Panc1 (cell line): Measurements from ENCODE around the gene EIF4E1B. TPM values are rescaled to one million over a fixed set of nuclear protein-coding genes. Genes with fewer than 3 reads are reported as not detected.

ENCODE experiments used
- ATAC-seq: fragments of 200-7000 bp; cut with Tn5 transposase; 2 replicates; pipeline ENCODE4 v1.9.1; 2020; ENCODE audit warnings: mild to moderate bottlenecking, moderate library complexity
- BruUV-seq: library from RNA; stranded (reverse); fragments of 400-500 nt; replicated peaks from 2 replicates; lab custom pipeline; 2021; lab: Mats Ljungman, UMichigan
- CTCF ChIA-PET: fragments of 300-600 bp; sonication (Branson Sonifier 250); formaldehyde crosslinking; loops from one replicate; lab custom pipeline; 2022; ENCODE audit warnings: antibody characterized with exemption; lab: Charles Lee
- POLR2A ChIA-PET: fragments of 300-600 bp; sonication (Branson Sonifier 250); formaldehyde crosslinking; loops from one replicate; lab custom pipeline; 2022; ENCODE audit warnings: antibody characterized with exemption; lab: Charles Lee
- DNase-seq: peaks from one replicate; pipeline ENCODE4 v3.0.0-alpha.2; 2010; ENCODE audit warnings: low read depth, low spot score
- H3K27ac ChIP-seq: 2 replicates; pipeline ENCODE4 v1.5.1; 2011; ENCODE audit warnings: mild to moderate bottlenecking, low read length, inconsistent platforms
- H3K27me3 ChIP-seq: fragments of 200-500 bp; sonication (Bioruptor generic); 2 replicates; pipeline ENCODE4 v1.6.0; 2014; ENCODE audit warnings: low read length, inconsistent platforms; ENCODE audit not compliant: control insufficient read depth, insufficient read depth
- H3K36me3 ChIP-seq: fragments of 200-500 bp; sonication (Bioruptor generic); 2 replicates; pipeline ENCODE4 v1.5.1; 2014; ENCODE audit warnings: inconsistent platforms, mild to moderate bottlenecking, low read length, moderate library complexity; ENCODE audit not compliant: control insufficient read depth, insufficient read depth
- H3K4me1 ChIP-seq: 2 replicates; pipeline ENCODE4 v1.5.1; 2011; ENCODE audit warnings: inconsistent platforms, mild to moderate bottlenecking, low read length, moderate library complexity; ENCODE audit not compliant: control insufficient read depth, insufficient read depth
- H3K4me3 ChIP-seq, 2 experiments: 2 replicates each; pipeline ENCODE4 v1.5.1; 2011 to 2012; ENCODE audit warnings: low read depth in 2 of 2, low read length in 2 of 2, mild to moderate bottlenecking in 2 of 2, inconsistent platforms in 1 of 2, moderate library complexity in 1 of 2
- H3K9me3 ChIP-seq: fragments of 200-500 bp; sonication (Bioruptor generic); 2 replicates; pipeline ENCODE4 v1.5.1; 2014; ENCODE audit warnings: low read depth, mild to moderate bottlenecking, inconsistent platforms, low read length, moderate library complexity; ENCODE audit not compliant: control insufficient read depth, insufficient read depth
- POLR2AphosphoS5 ChIP-seq: IDR thresholded peaks from 2 replicates; pipeline ENCODE4 v1.6.1; 2012; ENCODE audit warnings: mild to moderate bottlenecking, low read depth, low read length, moderate library complexity
- REST ChIP-seq, 2 experiments: IDR thresholded peaks; 2 replicates each; pipeline ENCODE4 v1.6.1; 2011 to 2012; ENCODE audit warnings: low read depth in 2 of 2, control low read depth in 1 of 2, low read length in 1 of 2, mild to moderate bottlenecking in 1 of 2, moderate library complexity in 1 of 2; ENCODE audit not compliant: insufficient read depth in 1 of 2
- SIN3A ChIP-seq: IDR thresholded peaks from 2 replicates; pipeline ENCODE4 v1.6.1; 2012; ENCODE audit warnings: low read depth, mild to moderate bottlenecking, low read length, moderate library complexity, borderline replicate concordance; ENCODE audit not compliant: insufficient read depth
- TCF7L2 ChIP-seq: IDR thresholded peaks from 2 replicates; pipeline ENCODE4 v1.6.1; 2011; ENCODE audit warnings: mild to moderate bottlenecking, low read depth, low read length, inconsistent platforms
- in situ Hi-C: cut with HindIII; loops from 2 replicates; pipeline ENCODE4 v1.10.0; 2016; ENCODE audit warnings: low sequenced_read_pairs, low pct_unique_long_range_greater_than_20kb
- intact Hi-C: fragments of 100-400 bp; cut with micrococcal nuclease; formaldehyde crosslinking; loops from one replicate; pipeline ENCODE4 v1.10.0; 2022; ENCODE audit not compliant: unreplicated experiment
- total RNA-seq: library from RNA; stranded (reverse); gene quantifications from one replicate; pipeline ENCODE4 v1.2.1, GENCODE V29; 2021; ENCODE audit not compliant: unreplicated experiment
- TF ChIP-seq, protein P1 (sequence below): fragments of 450-650 bp; IDR thresholded peaks from 2 replicates; pipeline ENCODE4 v1.5.1; 2017; ENCODE audit warnings: mild to moderate bottlenecking

The EIF4E1B gene
- total RNA-seq, 1 experiment from 2014 or later = not detected

DNA sequence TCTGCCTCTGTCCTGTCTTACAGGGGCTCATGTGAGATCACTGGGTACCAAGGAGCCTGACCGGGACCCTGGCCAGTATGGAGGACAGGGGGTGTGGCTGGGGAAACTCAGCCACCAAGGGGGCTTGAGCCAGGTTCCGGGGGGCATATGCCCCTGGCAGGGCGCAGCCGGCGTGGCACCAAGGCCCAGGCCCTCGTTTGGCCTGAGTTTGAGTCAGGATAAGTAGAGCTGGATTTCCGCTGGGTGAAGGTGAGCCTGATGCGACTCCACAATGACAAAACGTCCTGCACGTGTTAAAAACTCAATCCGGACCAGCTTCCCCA, 16.2 kb downstream of the EIF4E1B start:
- peak overlapping the region; percentile 86 for H3K27ac ChIP-seq
- in situ Hi-C loops (no loop called here), intact Hi-C loops (no loop called here)
- DNase-seq (no peak), ATAC-seq (peak; percentile 10)
- CTCF ChIA-PET = interaction anchor here (0.9 to 2.3 kb wide), 3 partner anchors 14 to 294 kb away, joined by 5 to 17 read pairs (median 9); no protein-coding TSS in a partner anchor
- H3K4me1 ChIP-seq = peaks cover 18% of the 10 kb centered on the region
- peak overlapping the region; percentile 78 to 89 for H3K4me3 ChIP-seq
- no peaks in the 10 kb centered on the region for H3K9me3 ChIP-seq
- POLR2A ChIA-PET = no interaction called here
- no peaks in the 10 kb centered on the region for H3K27me3 ChIP-seq
- no TSS peak for BruUV-seq
- TF ChIP-seq SIN3A (no peak), TCF7L2 (no peak), POLR2AphosphoS5 (no peak), REST (IDR thresholded peaks at IDR 0.05; ENCODE audit: insufficient read depth in 1 of 2, low read depth in 2 of 2, low read length in 1 of 2) (no peak)
- TF ChIP-seq, protein P1, sequence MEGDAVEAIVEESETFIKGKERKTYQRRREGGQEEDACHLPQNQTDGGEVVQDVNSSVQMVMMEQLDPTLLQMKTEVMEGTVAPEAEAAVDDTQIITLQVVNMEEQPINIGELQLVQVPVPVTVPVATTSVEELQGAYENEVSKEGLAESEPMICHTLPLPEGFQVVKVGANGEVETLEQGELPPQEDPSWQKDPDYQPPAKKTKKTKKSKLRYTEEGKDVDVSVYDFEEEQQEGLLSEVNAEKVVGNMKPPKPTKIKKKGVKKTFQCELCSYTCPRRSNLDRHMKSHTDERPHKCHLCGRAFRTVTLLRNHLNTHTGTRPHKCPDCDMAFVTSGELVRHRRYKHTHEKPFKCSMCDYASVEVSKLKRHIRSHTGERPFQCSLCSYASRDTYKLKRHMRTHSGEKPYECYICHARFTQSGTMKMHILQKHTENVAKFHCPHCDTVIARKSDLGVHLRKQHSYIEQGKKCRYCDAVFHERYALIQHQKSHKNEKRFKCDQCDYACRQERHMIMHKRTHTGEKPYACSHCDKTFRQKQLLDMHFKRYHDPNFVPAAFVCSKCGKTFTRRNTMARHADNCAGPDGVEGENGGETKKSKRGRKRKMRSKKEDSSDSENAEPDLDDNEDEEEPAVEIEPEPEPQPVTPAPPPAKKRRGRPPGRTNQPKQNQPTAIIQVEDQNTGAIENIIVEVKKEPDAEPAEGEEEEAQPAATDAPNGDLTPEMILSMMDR = no peak
- H3K36me3 ChIP-seq = peaks cover 3% of the 10 kb centered on the region; the same call in 1 of the 2 replicates

- ATAC-seq (peak; percentile 95), DNase-seq (peak; percentile 82)
- TF ChIP-seq SIN3A (0 out of 2 replicates have a peak, but pooled peaks have one; percentile 70), POLR2AphosphoS5 (peak; percentile 88), REST (IDR thresholded peaks at IDR 0.05; ENCODE audit: insufficient read depth in 1 of 2, low read depth in 2 of 2, low read length in 1 of 2) (0 out of 4 replicates have a peak, but pooled peaks of 1 of the 2 experiments have one; percentile 41), TCF7L2 (no peak)
- TF ChIP-seq, protein P1 = no peak
- Histone ChIP-seq H3K27ac (peak within 1 kb of the TSS; percentile 86), H3K4me1 (peaks cover 18% of the 10 kb centered on the region), H3K36me3 (peaks cover 3% of the 10 kb centered on the region; the same call in 1 of the 2 replicates), H3K9me3 (no peaks in the 10 kb centered on the region), H3K27me3 (no peaks in the 10 kb centered on the region), H3K4me3 (peak within 1 kb of the TSS; percentile 78 to 89)
- no TSS peak for BruUV-seq
- ChIA-PET POLR2A (no interaction called here), CTCF (interaction anchor here (0.9 to 2.3 kb wide), 2 partner anchors 14 to 73 kb away, joined by 9 to 17 read pairs; no protein-coding TSS in a partner anchor)
- intact Hi-C loops (no loop called here), in situ Hi-C loops (no loop called here)
Measured at GRCh38 chr5:176647030-176647842, 16.8 kb downstream of the EIF4E1B start, which contains the start of gene TSPAN17. Gene TSPAN17 (plus strand): TSS chr5:176647484. CDS start chr5:176647616, 132 bp downstream.
